Activated effector memory CD4-positive, alpha-beta T cell treated with anti-CD3 and anti-CD28 coated beads, Interleukin-2, amount 50 U/mL, for 16 hours (primary cell): ENCODE data around the gene MARK4.
A peak's percentile ranks its signal among the peaks of the same experiment; 100 is the strongest.
"Not testable (repeated sequence)": the region's sequence is repeated elsewhere in the genome, so short reads cannot be mapped to it uniquely, and the experiment has no call there.

ENCODE experiments used
- DNase-seq: peaks from one replicate; pipeline ENCODE4 v3.0.0-alpha.2; 2020

MARK4 gene

GRCh38 chr19:45244133-45244794, 6.8 kb upstream of the MARK4 start:
- DNase-seq, result no peak

GRCh38 chr19:45245334-45245787, 5.7 kb upstream of the MARK4 start, which contains the start of gene EXOC3L2:
Gene EXOC3L2 (minus strand): TSS chr19:45245407. CDS start chr19:45239045, 6,362 bp downstream.
- DNase-seq, result no peak

GRCh38 chr19:45245826-45246225, 5.2 kb upstream of the MARK4 start:
- no peak for DNase-seq

GRCh38 chr19:45247136-45247535, 3.9 kb upstream of the MARK4 start:
- no peak for DNase-seq

GRCh38 chr19:45249261-45250033, 1.6 kb upstream of the MARK4 start:
- DNase-seq, result no peak

- no peak for DNase-seq
Measured at GRCh38 chr19:45250216-45250831, 747 bp upstream of the MARK4 start.

GRCh38 chr19:45251452-45252354, 632 bp downstream of the MARK4 start:
- peak; percentile 68 for DNase-seq

GRCh38 chr19:45253396-45254027, 2.4 kb downstream of the MARK4 start:
- peak; percentile 73 for DNase-seq

- peak; percentile 66 for DNase-seq
Measured at GRCh38 chr19:45254044-45254531, 3.0 kb downstream of the MARK4 start.

- DNase-seq, result no peak
Measured at GRCh38 chr19:45255611-45256157, 4.6 kb downstream of the MARK4 start.

GRCh38 chr19:45256836-45257235, 5.8 kb downstream of the MARK4 start:
- no peak for DNase-seq

GRCh38 chr19:45258862-45259261, 7.8 kb downstream of the MARK4 start:
- no peak for DNase-seq

- no peak for DNase-seq
Measured at GRCh38 chr19:45262570-45262969, 11.5 kb downstream of the MARK4 start.

GRCh38 chr19:45263013-45263412, 11.9 kb downstream of the MARK4 start:
- no peak for DNase-seq

GRCh38 chr19:45264781-45265317, 13.8 kb downstream of the MARK4 start:
- DNase-seq, result no peak

- DNase-seq, result no peak
Measured at GRCh38 chr19:45265375-45265774, 14.3 kb downstream of the MARK4 start.

- no peak for DNase-seq
Measured at GRCh38 chr19:45267296-45267695, 16.2 kb downstream of the MARK4 start.

- not testable (repeated sequence) for DNase-seq
Measured at GRCh38 chr19:45269939-45270338, 18.9 kb downstream of the MARK4 start.

- no peak for DNase-seq
Measured at GRCh38 chr19:45271098-45271734, 20.1 kb downstream of the MARK4 start.

GRCh38 chr19:45271735-45272108, 20.7 kb downstream of the MARK4 start:
- DNase-seq, result no peak

- no peak for DNase-seq
Measured at GRCh38 chr19:45273521-45273855, 22.4 kb downstream of the MARK4 start.
